CD8-positive, alpha-beta memory T cell (primary cell): ENCODE results near the gene CFAP119. TPM values are rescaled to one million over a fixed set of nuclear protein-coding genes. Genes with fewer than 3 reads are reported as not detected.

ENCODE experiments used
- CTCF ChIA-PET: fragments of 350-600 bp; sonication (Branson Sonifier 250); formaldehyde crosslinking; loops from one replicate; lab custom pipeline; 2021; ENCODE audit warnings: antibody characterized with exemption; lab: Charles Lee
- POLR2A ChIA-PET: fragments of 350-600 bp; sonication (Branson Sonifier 250); formaldehyde crosslinking; loops from one replicate; lab custom pipeline; 2021; ENCODE audit warnings: antibody characterized with exemption; lab: Charles Lee
- DNase-seq, 5 donors: peaks; one replicate each; pipeline versions ENCODE4 v3.0.0 to v3.0.0-alpha.2; 2020 to 2022; ENCODE audit warnings: mixed read lengths in 1 of 5
- H3K27ac ChIP-seq: one replicate; pipeline ENCODE4 v1.7.0; 2013; ENCODE audit warnings: low read depth, mild to moderate bottlenecking, low read length, moderate library complexity
- H3K27me3 ChIP-seq: 2 replicates; pipeline ENCODE4 v1.7.0; 2013; ENCODE audit warnings: low read length, mild to moderate bottlenecking; ENCODE audit not compliant: insufficient read depth, poor library complexity, severe bottlenecking
- H3K36me3 ChIP-seq: 2 replicates; pipeline ENCODE4 v1.7.0; 2013; ENCODE audit warnings: mild to moderate bottlenecking, low read length, moderate library complexity; ENCODE audit not compliant: insufficient read depth
- H3K4me1 ChIP-seq: 2 replicates; pipeline ENCODE4 v1.7.0; 2013; ENCODE audit warnings: mild to moderate bottlenecking, low read length, moderate library complexity; ENCODE audit not compliant: insufficient read depth
- H3K4me3 ChIP-seq: 2 replicates; pipeline ENCODE4 v1.7.0; 2013; ENCODE audit warnings: mild to moderate bottlenecking, low read length
- H3K9me3 ChIP-seq: 2 replicates; pipeline ENCODE4 v1.7.0; 2013; ENCODE audit warnings: mild to moderate bottlenecking, low read length
- H3K27ac Mint-ChIP-seq, 8 donors: one replicate each; pipeline ENCODE4 v1.8.0; 2020 to 2021; ENCODE audit warnings: mixed read lengths in 8 of 8, mild to moderate bottlenecking in 6 of 8, inconsistent platforms in 3 of 8, moderate library complexity in 3 of 8
- H3K27me3 Mint-ChIP-seq, 2 donors: one replicate each; pipeline ENCODE4 v1.8.0; 2020 to 2021; ENCODE audit warnings: mixed read lengths in 2 of 2, mild to moderate bottlenecking in 1 of 2, moderate library complexity in 1 of 2
- H3K36me3 Mint-ChIP-seq, 3 donors: one replicate each; pipeline ENCODE4 v1.8.0; 2020 to 2021; ENCODE audit warnings: mixed read lengths in 3 of 3, inconsistent platforms in 1 of 3, mild to moderate bottlenecking in 1 of 3
- H3K4me1 Mint-ChIP-seq, 3 donors: one replicate each; pipeline ENCODE4 v1.8.0; 2020 to 2021; ENCODE audit warnings: mixed read lengths in 3 of 3, inconsistent platforms in 1 of 3, mild to moderate bottlenecking in 1 of 3
- H3K4me3 Mint-ChIP-seq, 7 donors: one replicate each; pipeline ENCODE4 v1.8.0; 2020 to 2021; ENCODE audit warnings: mixed read lengths in 7 of 7, mild to moderate bottlenecking in 6 of 7, moderate library complexity in 4 of 7, inconsistent platforms in 2 of 7
- H3K9me3 Mint-ChIP-seq, 5 donors: one replicate each; pipeline ENCODE4 v1.8.0; 2020 to 2022; ENCODE audit warnings: mixed read lengths in 5 of 5, mild to moderate bottlenecking in 3 of 5, moderate library complexity in 2 of 5, inconsistent platforms in 1 of 5
- polyA plus RNA-seq: library from polyadenylated mRNA; unstranded; fragments of 300-500 nt; fragmentation: Illumina TruSeq; gene quantifications from one replicate; pipeline ENCODE4 v1.2.3, GENCODE V29; 2021
- total RNA-seq, 2 experiments: library from RNA; stranded (reverse); gene quantifications; one replicate each; pipeline ENCODE4 v1.2.3, GENCODE V29; 2021

The CFAP119 gene
- total and polyA plus RNA-seq, 3 experiments from 2014 or later, result 0.25 to 6.9 (median 6.5) TPM

GRCh38 chr16:30769379-30770089 is 7.7 kb upstream of the CFAP119 start:
- H3K36me3 ChIP-seq, result peaks cover 74% of the 10 kb centered on the region
- DNase-seq, result no peak
- peaks cover 11% of the 10 kb centered on the region for H3K4me1 ChIP-seq
- Mint-ChIP-seq H3K9me3 (no peaks in the 10 kb centered on the region), H3K27me3 (no peaks in the 10 kb centered on the region), H3K4me1 (peaks cover 28 to 45% (median 37%) of the 10 kb centered on the region in 3 donors), H3K4me3 (no peak overlapping the region), H3K36me3 (peaks cover 4 to 97% (median 28%) of the 10 kb centered on the region in 3 donors), H3K27ac (peak overlapping the region in 2 of 8 donors; percentile 6 to 50)
- H3K27ac ChIP-seq, result no peak overlapping the region
- ChIA-PET CTCF (interaction anchor here (1.2 to 2.1 kb wide), 2 partner anchors 36 to 45 kb away, joined by 4 to 5 read pairs; no protein-coding TSS in a partner anchor), POLR2A (interaction anchor here (0.9 kb wide), 1 partner anchor 44 kb away, joined by 3 read pairs; no protein-coding TSS in a partner anchor)
- H3K4me3 ChIP-seq, result no peak overlapping the region
- no peaks in the 10 kb centered on the region for H3K27me3 ChIP-seq
- no peaks in the 10 kb centered on the region for H3K9me3 ChIP-seq

GRCh38 chr16:30768583-30769181 is 6.8 kb upstream of the CFAP119 start:
- peaks cover 30 to 46% (median 42%) of the 10 kb centered on the region in 3 donors for H3K4me1 Mint-ChIP-seq
- peaks cover 4 to 97% (median 28%) of the 10 kb centered on the region in 3 donors for H3K36me3 Mint-ChIP-seq
- DNase-seq, result no peak
- H3K27me3 ChIP-seq, result no peaks in the 10 kb centered on the region
- ChIA-PET POLR2A (interaction anchor here (0.9 kb wide), 1 partner anchor 45 kb away, joined by 3 read pairs; no protein-coding TSS in a partner anchor), CTCF (interaction anchor here (1.4 to 2.1 kb wide), 3 partner anchors 45 to 133 kb away, joined by 5 read pairs; no protein-coding TSS in a partner anchor)
- no peak overlapping the region for H3K4me3 ChIP-seq
- H3K27ac ChIP-seq, result no peak overlapping the region
- peaks cover 82% of the 10 kb centered on the region for H3K36me3 ChIP-seq
- no peaks in the 10 kb centered on the region for H3K9me3 Mint-ChIP-seq
- peaks cover 19% of the 10 kb centered on the region for H3K4me1 ChIP-seq
- no peak overlapping the region for H3K4me3 Mint-ChIP-seq
- H3K27ac Mint-ChIP-seq, result peak overlapping the region in 3 of 8 donors; percentile 32 to 89 (median 56)
- H3K9me3 ChIP-seq, result no peaks in the 10 kb centered on the region
- H3K27me3 Mint-ChIP-seq, result no peaks in the 10 kb centered on the region

GRCh38 chr16:30767767-30768465 is 6.1 kb upstream of the CFAP119 start:
- Histone ChIP-seq H3K4me1 (peaks cover 27% of the 10 kb centered on the region), H3K9me3 (no peaks in the 10 kb centered on the region), H3K27me3 (no peaks in the 10 kb centered on the region), H3K4me3 (no peak overlapping the region), H3K27ac (no peak overlapping the region), H3K36me3 (peaks cover 87% of the 10 kb centered on the region)
- Mint-ChIP-seq H3K9me3 (no peaks in the 10 kb centered on the region), H3K27me3 (no peaks in the 10 kb centered on the region), H3K27ac (peak overlapping the region; percentile 37 to 97 (median 87)), H3K36me3 (peaks cover 4 to 97% (median 24%) of the 10 kb centered on the region in 3 donors), H3K4me3 (peak overlapping the region; percentile 23 to 86 (median 59)), H3K4me1 (peaks cover 34 to 51% (median 45%) of the 10 kb centered on the region in 3 donors)
- CTCF ChIA-PET, result interaction anchor here (1.4 to 1.9 kb wide), 2 partner anchors 46 to 134 kb away, joined by 5 read pairs; no protein-coding TSS in a partner anchor
- peak in 4 of 5 donors; percentile 45 to 82 (median 70) for DNase-seq
- POLR2A ChIA-PET, result interaction anchor here (0.8 kb wide), 1 partner anchor 139 kb away, joined by 3 read pairs; no protein-coding TSS in a partner anchor

- Mint-ChIP-seq H3K4me3 (peak overlapping the region in 2 of 7 donors; percentile 36 to 65), H3K9me3 (no peaks in the 10 kb centered on the region), H3K27ac (peak overlapping the region in 7 of 8 donors; percentile 1 to 95 (median 87)), H3K27me3 (no peaks in the 10 kb centered on the region), H3K36me3 (peaks cover 4 to 97% (median 17%) of the 10 kb centered on the region in 3 donors), H3K4me1 (peaks cover 33 to 52% (median 45%) of the 10 kb centered on the region in 3 donors)
- Histone ChIP-seq H3K4me1 (peaks cover 31% of the 10 kb centered on the region), H3K9me3 (no peaks in the 10 kb centered on the region), H3K36me3 (peaks cover 78% of the 10 kb centered on the region), H3K27ac (no peak overlapping the region), H3K27me3 (no peaks in the 10 kb centered on the region), H3K4me3 (no peak overlapping the region)
- no peak for DNase-seq
- ChIA-PET CTCF (interaction anchor here (1.9 kb wide), 1 partner anchor 135 kb away, joined by 5 read pairs; no protein-coding TSS in a partner anchor), POLR2A (interaction anchor here (0.5 to 0.6 kb wide), 2 partner anchors 104 to 173 kb away, joined by 3 to 5 read pairs; no protein-coding TSS in a partner anchor)
Measured at GRCh38 chr16:30766933-30767284, 5.0 kb upstream of the CFAP119 start.

GRCh38 chr16:30766206-30766932 is 4.5 kb upstream of the CFAP119 start:
- Histone ChIP-seq H3K27me3 (no peaks in the 10 kb centered on the region), H3K36me3 (peaks cover 76% of the 10 kb centered on the region), H3K4me1 (peaks cover 33% of the 10 kb centered on the region), H3K27ac (no peak overlapping the region), H3K9me3 (no peaks in the 10 kb centered on the region), H3K4me3 (no peak overlapping the region)
- H3K36me3 Mint-ChIP-seq, result peaks cover 4 to 95% (median 17%) of the 10 kb centered on the region in 3 donors
- ChIA-PET CTCF (interaction anchor here (1.9 kb wide), 1 partner anchor 136 kb away, joined by 5 read pairs; no protein-coding TSS in a partner anchor), POLR2A (interaction anchor here (0.5 to 0.6 kb wide), 2 partner anchors 103 to 173 kb away, joined by 3 to 5 read pairs; no protein-coding TSS in a partner anchor)
- peaks cover 35 to 54% (median 47%) of the 10 kb centered on the region in 3 donors for H3K4me1 Mint-ChIP-seq
- DNase-seq, result no peak
- no peaks in the 10 kb centered on the region for H3K27me3 Mint-ChIP-seq
- H3K4me3 Mint-ChIP-seq, result peak overlapping the region in 1 of 7 donors; percentile 36
- H3K27ac Mint-ChIP-seq, result peak overlapping the region in 2 of 8 donors; percentile 45 to 91
- H3K9me3 Mint-ChIP-seq, result no peaks in the 10 kb centered on the region

- Mint-ChIP-seq H3K27ac (peak overlapping the region in 3 of 8 donors; percentile 31 to 97 (median 80)), H3K9me3 (no peaks in the 10 kb centered on the region), H3K27me3 (no peaks in the 10 kb centered on the region), H3K4me1 (peaks cover 44 to 61% (median 57%) of the 10 kb centered on the region in 3 donors), H3K36me3 (peaks cover 4 to 85% (median 17%) of the 10 kb centered on the region in 3 donors), H3K4me3 (peak overlapping the region in 1 of 7 donors; percentile 75)
- Histone ChIP-seq H3K4me1 (peaks cover 43% of the 10 kb centered on the region), H3K27ac (no peak overlapping the region), H3K4me3 (no peak overlapping the region), H3K36me3 (peaks cover 66% of the 10 kb centered on the region), H3K9me3 (no peaks in the 10 kb centered on the region), H3K27me3 (no peaks in the 10 kb centered on the region)
- ChIA-PET CTCF (interaction anchor here (0.6 kb wide), 1 partner anchor 326 kb away, joined by 3 read pairs; no protein-coding TSS in a partner anchor), POLR2A (interaction anchor here (0.8 kb wide), 1 partner anchor 49 kb away, joined by 3 read pairs; no protein-coding TSS in a partner anchor)
- no peak for DNase-seq
Measured at GRCh38 chr16:30764816-30765465, 3.1 kb upstream of the CFAP119 start.
